ENCODE results near the gene GATD1.

The GATD1 gene

GRCh38 chr11:815675-816432 lies 38.6 kb upstream of the GATD1 start:
- 0 out of 2 replicates have a peak, but pooled peaks have one; percentile 25 for TF ChIP-seq ZBTB20 (tag by site-specific recombination; IDR thresholded peaks at IDR 0.05)
- no peak for TF ChIP-seq ZNF266 (tag by site-specific recombination; IDR thresholded peaks at IDR 0.05; ENCODE audit: low read depth)
- TF ChIP-seq ZNF677 (tag by site-specific recombination; IDR thresholded peaks at IDR 0.05), result no peak
- TF ChIP-seq ZBTB48 (tag by site-specific recombination; IDR thresholded peaks at IDR 0.05), result peak; percentile 59; the same call in 1 of the 2 replicates
- no peak for TF ChIP-seq ZNF692 (tag by site-specific recombination; IDR thresholded peaks at IDR 0.05)
- TF ChIP-seq ZNF19 (tag by site-specific recombination; IDR thresholded peaks at IDR 0.05; ENCODE audit: low read depth), result no peak
- no peak for TF ChIP-seq ZNF292 (tag by site-specific recombination; IDR thresholded peaks at IDR 0.05; ENCODE audit: borderline replicate concordance, low read depth)
- Histone ChIP-seq H3K36me3 (ENCODE audit: control insufficient read depth in 2 of 2, insufficient read depth in 1 of 2, low read length in 2 of 2) (peaks cover 4 to 41% of the 10 kb centered on the region in 2 experiments; a peak in 2 of 3 replicates), H3K4me1 (ENCODE audit: control insufficient read depth, insufficient read depth, low read length) (0 out of 2 replicates have a peak, but pooled peaks cover 3% of the 10 kb centered on the region), H3K9me3 (ENCODE audit: control insufficient read depth, insufficient read depth, low read depth, low read length) (no peaks in the 10 kb centered on the region), H3K4me3 (ENCODE audit: low read depth, low read length) (no peak overlapping the region), H3K27ac (ENCODE audit: extremely low read depth, low read depth, low read length) (no peak overlapping the region)
- ChIA-PET CTCF (interaction anchor here (0.8 kb wide), 1 partner anchor 18 kb away, joined by 4 read pairs; no protein-coding TSS in a partner anchor), POLR2A (interaction anchor here (5.2 to 11.4 kb wide), 2 partner anchors 11 to 19 kb away, joined by 42 to 202 read pairs; partner anchors contain the start of genes CD151, CRACR2B and PIDD1)

- no peak overlapping the region for H3K27ac ChIP-seq (ENCODE audit: extremely low read depth, low read depth, low read length)
Observed at GRCh38 chr11:813456-814096, 36.3 kb upstream of the GATD1 start.

GRCh38 chr11:813072-813455 lies 35.8 kb upstream of the GATD1 start:
- Histone ChIP-seq H3K9me3 (ENCODE audit: control insufficient read depth, insufficient read depth, low read depth, low read length) (no peaks in the 10 kb centered on the region), H3K4me1 (ENCODE audit: control insufficient read depth, insufficient read depth, low read length) (no peaks in the 10 kb centered on the region), H3K27ac (ENCODE audit: extremely low read depth, low read depth, low read length) (no peak overlapping the region), H3K36me3 (ENCODE audit: control insufficient read depth in 2 of 2, insufficient read depth in 1 of 2, low read length in 2 of 2) (peaks cover 4 to 45% of the 10 kb centered on the region in 2 experiments; a peak in 2 of 3 replicates), H3K4me3 (ENCODE audit: low read depth, low read length) (no peak overlapping the region)
- ChIA-PET POLR2A (interaction anchor here (0.6 to 11.4 kb wide), 4 partner anchors 15 to 280 kb away, joined by 3 to 202 read pairs (median 4); partner anchors contain the start of genes CD151, CRACR2B and SLC25A22), CTCF (interaction anchor here (0.6 kb wide), 1 partner anchor 47 kb away, joined by 4 read pairs; no protein-coding TSS in a partner anchor)
- TF ChIP-seq ZNF776 (tag by site-specific recombination; IDR thresholded peaks at IDR 0.05; ENCODE audit: borderline replicate concordance), result no peak
- TF ChIP-seq ZNF2 (tag by site-specific recombination; IDR thresholded peaks at IDR 0.05), result no peak
- TF ChIP-seq ZNF585B (tag by site-specific recombination; IDR thresholded peaks at IDR 0.05), result no peak
- peak; percentile 94 for TF ChIP-seq ZNF121 (tag by site-specific recombination; IDR thresholded peaks at IDR 0.05)
- no peak for TF ChIP-seq GLI2 (tag by site-specific recombination; IDR thresholded peaks at IDR 0.05; ENCODE audit: borderline replicate concordance, low read depth)
- TF ChIP-seq TSHZ1 (tag by site-specific recombination; IDR thresholded peaks at IDR 0.05; ENCODE audit: borderline replicate concordance), result no peak
- no peak for TF ChIP-seq ZNF169 (tag by site-specific recombination; IDR thresholded peaks at IDR 0.05)

More at GRCh38 chr11:813456-814096, 36.3 kb upstream of the GATD1 start:
- 0 out of 2 replicates have a peak, but pooled peaks have one; percentile 17 for TF ChIP-seq PATZ1 (tag by site-specific recombination; IDR thresholded peaks at IDR 0.05)
- no peak for TF ChIP-seq GLI2 (tag by site-specific recombination; IDR thresholded peaks at IDR 0.05; ENCODE audit: borderline replicate concordance, low read depth)
- Histone ChIP-seq H3K4me3 (ENCODE audit: low read depth, low read length) (no peak overlapping the region), H3K4me1 (ENCODE audit: control insufficient read depth, insufficient read depth, low read length) (no peaks in the 10 kb centered on the region), H3K36me3 (ENCODE audit: control insufficient read depth in 2 of 2, insufficient read depth in 1 of 2, low read length in 2 of 2) (peaks cover 4 to 45% of the 10 kb centered on the region in 2 experiments; a peak in 2 of 3 replicates), H3K9me3 (ENCODE audit: control insufficient read depth, insufficient read depth, low read depth, low read length) (no peaks in the 10 kb centered on the region)
- ChIA-PET POLR2A (interaction anchor here (0.6 to 11.4 kb wide), 5 partner anchors 21 to 281 kb away, joined by 3 to 202 read pairs (median 3); partner anchors contain the start of genes CD151 and CRACR2B), CTCF (no interaction called here)

All from HEK293 (cell line).